Calu3 (cell line): ENCODE results near the gene GAPVD1. TPM values are rescaled to one million over a fixed set of nuclear protein-coding genes. Genes with fewer than 3 reads are reported as not detected.

Source experiments
- BruUV-seq: library from RNA; stranded (reverse); fragments of 400-500 nt; replicated peaks from 2 replicates; lab custom pipeline; 2021; lab: Mats Ljungman, UMichigan
- CTCF ChIA-PET: fragments of 300-600 bp; sonication (Branson Sonifier 250); formaldehyde crosslinking; loops from one replicate; lab custom pipeline; 2022; ENCODE audit warnings: antibody characterized with exemption; lab: Charles Lee
- DNase-seq: peaks from one replicate; pipeline ENCODE4 v3.0.0; 2022
- H3K27ac Mint-ChIP-seq: one replicate; pipeline ENCODE4 v1.8.0; 2022; ENCODE audit warnings: mixed read lengths; ENCODE audit not compliant: unreplicated experiment
- H3K27me3 Mint-ChIP-seq: one replicate; pipeline ENCODE4 v1.8.0; 2022; ENCODE audit warnings: mixed read lengths; ENCODE audit not compliant: unreplicated experiment
- H3K36me3 Mint-ChIP-seq: one replicate; pipeline ENCODE4 v1.8.0; 2022; ENCODE audit warnings: mild to moderate bottlenecking, moderate library complexity, mixed read lengths; ENCODE audit not compliant: insufficient read depth, unreplicated experiment
- H3K4me1 Mint-ChIP-seq: one replicate; pipeline ENCODE4 v1.8.0; 2022; ENCODE audit warnings: mild to moderate bottlenecking, low read depth, mixed read lengths; ENCODE audit not compliant: unreplicated experiment
- H3K4me3 Mint-ChIP-seq: one replicate; pipeline ENCODE4 v1.8.0; 2022; ENCODE audit warnings: mild to moderate bottlenecking, low read depth, moderate library complexity, mixed read lengths; ENCODE audit not compliant: unreplicated experiment
- H3K9me3 Mint-ChIP-seq: one replicate; pipeline ENCODE4 v1.8.0; 2022; ENCODE audit warnings: low read depth, mixed read lengths; ENCODE audit not compliant: unreplicated experiment
- CTCF ChIP-seq: fragments of 200-600 bp; IDR thresholded peaks from one replicate; pipeline ENCODE4 v1.8.0; 2022; ENCODE audit warnings: antibody characterized with exemption; ENCODE audit not compliant: unreplicated experiment
- intact Hi-C: fragments of 100-400 bp; cut with micrococcal nuclease; formaldehyde crosslinking; loops from one replicate; pipeline ENCODE4 v1.10.0; 2022; ENCODE audit not compliant: unreplicated experiment
- total RNA-seq: library from RNA; stranded (reverse); gene quantifications from 2 replicates; pipeline ENCODE4 v1.2.3, GENCODE V29; 2022

The GAPVD1 gene
- total RNA-seq, 1 experiment from 2014 or later: 32.6 TPM

GRCh38 chr9:125374443-125375309 lies 113.0 kb downstream of the GAPVD1 start:
- peak; percentile 66 for TF ChIP-seq CTCF
- H3K36me3 Mint-ChIP-seq: no peaks in the 10 kb centered on the region
- intact Hi-C loops: loop anchor here (5.0 kb wide), 1 partner anchor 117 kb away; no protein-coding TSS in a partner anchor
- no TSS peak for BruUV-seq
- no peak overlapping the region for H3K27ac Mint-ChIP-seq
- peak overlapping the region; percentile 24 for H3K4me3 Mint-ChIP-seq
- H3K27me3 Mint-ChIP-seq: no peaks in the 10 kb centered on the region
- CTCF ChIA-PET: no interaction called here
- no peaks in the 10 kb centered on the region for H3K4me1 Mint-ChIP-seq
- peak; percentile 66 for DNase-seq
- H3K9me3 Mint-ChIP-seq: no peaks in the 10 kb centered on the region

GRCh38 chr9:125375820-125376219 lies 114.2 kb downstream of the GAPVD1 start:
- Mint-ChIP-seq H3K27me3 (no peaks in the 10 kb centered on the region), H3K9me3 (no peaks in the 10 kb centered on the region), H3K4me1 (no peaks in the 10 kb centered on the region), H3K27ac (no peak overlapping the region), H3K4me3 (no peak overlapping the region), H3K36me3 (no peaks in the 10 kb centered on the region)
- no peak for TF ChIP-seq CTCF
- CTCF ChIA-PET: no interaction called here
- no TSS peak for BruUV-seq
- intact Hi-C loops: no loop called here
- DNase-seq: no peak

- DNase-seq: no peak
- TF ChIP-seq CTCF: no peak
- intact Hi-C loops: no loop called here
- CTCF ChIA-PET: interaction anchor here (1.2 kb wide), 1 partner anchor 121 kb away, joined by 3 read pairs; no protein-coding TSS in a partner anchor
- no peaks in the 10 kb centered on the region for H3K9me3 Mint-ChIP-seq
- H3K36me3 Mint-ChIP-seq: no peaks in the 10 kb centered on the region
- no TSS peak for BruUV-seq
- no peak overlapping the region for H3K4me3 Mint-ChIP-seq
- H3K27me3 Mint-ChIP-seq: no peaks in the 10 kb centered on the region
- no peak overlapping the region for H3K27ac Mint-ChIP-seq
- H3K4me1 Mint-ChIP-seq: no peaks in the 10 kb centered on the region
Observed at GRCh38 chr9:125376261-125377226, 114.9 kb downstream of the GAPVD1 start.

GRCh38 chr9:125377584-125378250 lies 116.1 kb downstream of the GAPVD1 start:
- intact Hi-C loops: no loop called here
- no peak overlapping the region for H3K27ac Mint-ChIP-seq
- no peaks in the 10 kb centered on the region for H3K36me3 Mint-ChIP-seq
- no peak for TF ChIP-seq CTCF
- DNase-seq: no peak
- H3K27me3 Mint-ChIP-seq: no peaks in the 10 kb centered on the region
- no peak overlapping the region for H3K4me3 Mint-ChIP-seq
- no TSS peak for BruUV-seq
- H3K4me1 Mint-ChIP-seq: no peaks in the 10 kb centered on the region
- CTCF ChIA-PET: interaction anchor here (1.2 kb wide), 1 partner anchor 122 kb away, joined by 3 read pairs; no protein-coding TSS in a partner anchor
- no peaks in the 10 kb centered on the region for H3K9me3 Mint-ChIP-seq
